ENCODE data around the gene NCF4. TPM values are rescaled to one million over a fixed set of nuclear protein-coding genes. Genes with fewer than 3 reads are reported as not detected.
A peak's percentile ranks its signal among the peaks of the same experiment; 100 is the strongest.

The NCF4 gene
- total RNA-seq, 1 experiment from 2014 or later: not detected

- no peaks in the 10 kb centered on the region for H3K79me1 ChIP-seq (ENCODE audit: insufficient read depth, low read depth, low read length, poor library complexity, severe bottlenecking)
- peak overlapping the region; percentile 34 for H3K4me2 ChIP-seq (ENCODE audit: insufficient read depth, insufficient read length, low read length)
- H3K4me1 Mint-ChIP-seq: peaks cover 4 to 10% of the 10 kb centered on the region in 2 experiments
- peak; percentile 100 for TF ChIP-seq CTCF (conservative IDR thresholded peaks at IDR 0.05)
- H2AFZ ChIP-seq (ENCODE audit: low read length): no peak overlapping the region
- no peaks in the 10 kb centered on the region; the same call in 1 of the 2 replicates for H3K4me1 ChIP-seq (ENCODE audit: insufficient read depth, low read length)
- peaks cover 2 to 6% (median 5%) of the 10 kb centered on the region in 3 experiments; a peak in 3 of 7 replicates for H3K36me3 Mint-ChIP-seq (ENCODE audit: insufficient read depth in 1 of 3, low read depth in 3 of 3)
- no CpG with 5 or more reads among the region's 30 CpGs for WGBS (ENCODE audit: extremely low coverage, insufficient read length, low lambda C conversion rate)
- no peak overlapping the region for H3K23ac ChIP-seq (ENCODE audit: insufficient read length, low read depth, low read length)
- no peaks in the 10 kb centered on the region for H3K23me2 ChIP-seq (ENCODE audit: insufficient read length, low read depth, low read length, poor library complexity, severe bottlenecking)
- no peak overlapping the region for H4K5ac ChIP-seq (ENCODE audit: insufficient read length, low read depth, low read length)
- H3K4ac ChIP-seq (ENCODE audit: low read depth, low read length): no peak overlapping the region
- no peak overlapping the region for H3K4me3 Mint-ChIP-seq
- no peak overlapping the region for H4K91ac ChIP-seq (ENCODE audit: insufficient read length, low read depth, low read length)
- H3K27me3 ChIP-seq (ENCODE audit: insufficient read depth, low read length): no peaks in the 10 kb centered on the region; the same call in 1 of the 2 replicates
- H3T11ph ChIP-seq (ENCODE audit: low read length): no peak overlapping the region
- no peaks in the 10 kb centered on the region for H3K79me2 ChIP-seq (ENCODE audit: insufficient read depth, low read length)
- peak; percentile 92 for DNase-seq
- no peak overlapping the region for H3K14ac ChIP-seq (ENCODE audit: insufficient read depth, low read length)
- no peak overlapping the region for H2BK5ac ChIP-seq (ENCODE audit: insufficient read length, low read length)
- no peak overlapping the region for H2BK120ac ChIP-seq (ENCODE audit: low read depth, low read length, poor library complexity, severe bottlenecking)
- H3K18ac ChIP-seq (ENCODE audit: insufficient read length, low read depth, low read length): no peak overlapping the region
- H3K9me3 Mint-ChIP-seq: peaks cover 4% of the 10 kb centered on the region in 2 experiments; a peak in 2 of 5 replicates
- H2BK12ac ChIP-seq (ENCODE audit: insufficient read length, low read depth, low read length): no peak overlapping the region
- H2AK5ac ChIP-seq (ENCODE audit: insufficient read length, low read length): no peak overlapping the region
- H3K56ac ChIP-seq (ENCODE audit: insufficient read length, low read depth, low read length): no peak overlapping the region
- no peak overlapping the region for H3K27ac ChIP-seq (ENCODE audit: insufficient read length, low read depth, low read length)
- no peak overlapping the region for H2BK20ac ChIP-seq (ENCODE audit: low read depth, low read length, poor library complexity, severe bottlenecking)
- H4K8ac ChIP-seq (replicated peaks; ENCODE audit: insufficient read length, low read depth, low read length): no peak overlapping the region
- H4K20me1 ChIP-seq (ENCODE audit: control insufficient read depth, insufficient read depth, insufficient read length): no peaks in the 10 kb centered on the region
- no peak overlapping the region for H3K9ac ChIP-seq (ENCODE audit: extremely low read depth, insufficient read length, low read length)
- no peak overlapping the region for H2BK15ac ChIP-seq (ENCODE audit: low read depth, low read length)
- no peaks in the 10 kb centered on the region for H3K9me3 ChIP-seq (ENCODE audit: control insufficient read depth, low read depth, low read length)
- H3K27me3 Mint-ChIP-seq (ENCODE audit: low read depth): peaks cover 43% of the 10 kb centered on the region
- H3K27ac Mint-ChIP-seq: no peak overlapping the region; a peak in 1 of 7 replicates
Observed at GRCh38 chr22:36856121-36856791, 4.5 kb upstream of the NCF4 start.
